ENCODE measurements around the gene XRCC2.
"Not testable (repeated sequence)": the region's sequence is repeated elsewhere in the genome, so short reads cannot be mapped to it uniquely, and the experiment has no call there.

DNA sequence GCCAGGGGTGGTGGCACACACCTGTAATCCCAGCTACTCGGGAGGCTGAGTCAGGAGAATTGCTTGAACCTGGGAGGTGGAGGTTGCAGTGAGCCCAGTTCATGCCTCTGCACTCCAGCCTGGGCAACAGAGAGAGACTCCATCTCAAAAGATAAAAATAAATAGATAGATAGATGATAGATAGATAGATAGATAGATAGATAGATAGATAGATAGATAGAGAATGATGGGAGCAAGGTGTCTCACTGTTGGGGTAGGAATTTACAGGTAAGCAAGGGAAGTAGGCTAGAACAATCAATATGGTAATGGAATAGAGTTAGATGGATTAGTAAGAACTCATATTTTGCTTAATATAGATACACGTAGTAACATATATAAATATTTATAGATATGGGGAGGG lies 16.3 kb upstream of the XRCC2 start:
- not testable (repeated sequence) for TF ChIP-seq YY1 (IDR thresholded peaks at IDR 0.05; ENCODE audit: insufficient read depth, insufficient read length); ZNF274 (IDR thresholded peaks at IDR 0.05; ENCODE audit: low read depth, low read length); SUZ12 (IDR thresholded peaks at IDR 0.05; ENCODE audit: extremely low read depth, insufficient read depth, insufficient read length)

All from NT2/D1 (cell line).